SK-N-SH (cell line): ENCODE results near the gene TMEM92. TPM values are rescaled to one million over a fixed set of nuclear protein-coding genes. Genes with fewer than 3 reads are reported as not detected.

Experiments
- CTCF ChIA-PET: fragments of 300-600, 350-600 bp; formaldehyde crosslinking; extraction: SDS; loops from one replicate; lab custom pipeline; 2021; lab: Yijun Ruan, JAX
- POLR2A ChIA-PET: fragments of 350-600 bp; sonication (Branson Sonifier 250); formaldehyde crosslinking; extraction: SDS; loops from one replicate; lab custom pipeline; 2020; ENCODE audit warnings: antibody characterized with exemption, inconsistent platforms; lab: Yijun Ruan, JAX
- DNase-seq: peaks from one replicate; pipeline ENCODE4 v3.0.0; 2012
- H2AFZ ChIP-seq: fragments of 200-600 bp; sonication (generic); 2 replicates; pipeline ENCODE4 v1.8.1; 2016; ENCODE audit warnings: antibody characterized with exemption, mild to moderate bottlenecking, low read depth
- H3F3A ChIP-seq: fragments of 200-600 bp; sonication (generic); replicated peaks from 2 replicates; pipeline ENCODE3; 2016; ENCODE audit warnings: antibody characterized with exemption, mild to moderate bottlenecking; ENCODE audit not compliant: insufficient read depth
- H3K27ac ChIP-seq, 2 experiments: fragments of 200-500 bp in 1 of 2; fragments of 200-600 bp in 1 of 2; sonication (Bioruptor generic) in 1 of 2; sonication (generic), shearing (Covaris generic) in 1 of 2; 2 replicates each; pipeline versions ENCODE4 v1.5.1 to v1.6.1; 2014 to 2016; ENCODE audit warnings: low read depth in 2 of 2, inconsistent platforms in 1 of 2, low read length in 1 of 2, mild to moderate bottlenecking in 1 of 2, mixed read lengths in 1 of 2
- H3K27me3 ChIP-seq: fragments of 200-600 bp; sonication (generic), shearing (Covaris generic); 2 replicates; pipeline ENCODE4 v1.6.1; 2016; ENCODE audit warnings: mixed run types; ENCODE audit not compliant: insufficient read depth
- H3K36me3 ChIP-seq, 2 experiments: fragments of 200-500 bp in 1 of 2; fragments of 200-600 bp in 1 of 2; sonication (Bioruptor generic) in 1 of 2; sonication (generic) in 1 of 2; replicated peaks in 1 of 2; 2 replicates each; pipeline versions ENCODE3 to v1.5.1; 2014 to 2016; ENCODE audit warnings: low read length in 1 of 2, mild to moderate bottlenecking in 1 of 2; ENCODE audit not compliant: insufficient read depth in 2 of 2, control insufficient read depth in 1 of 2
- H3K4me1 ChIP-seq, 2 experiments: fragments of 200-500 bp in 1 of 2; fragments of 200-600 bp in 1 of 2; sonication (Bioruptor generic) in 1 of 2; sonication (generic), shearing (Covaris generic) in 1 of 2; 2 replicates each; pipeline versions ENCODE4 v1.5.1 to v1.6.1; 2014 to 2016; ENCODE audit warnings: low read depth in 1 of 2, low read length in 1 of 2, mixed run types in 1 of 2; ENCODE audit not compliant: insufficient read depth in 2 of 2, control insufficient read depth in 1 of 2
- H3K4me2 ChIP-seq: fragments of 200-600 bp; sonication (generic), shearing (Covaris generic); 2 replicates; pipeline ENCODE4 v1.6.1; 2017; ENCODE audit warnings: mixed run types
- H3K4me3 ChIP-seq, 2 experiments: fragments of 200-500 bp in 1 of 2; fragments of 200-600 bp in 1 of 2; sonication (Bioruptor generic) in 1 of 2; sonication (generic), shearing (Covaris generic) in 1 of 2; 2 replicates each; pipeline versions ENCODE4 v1.5.1 to v1.8.1; 2014 to 2016; ENCODE audit warnings: low read depth in 2 of 2, inconsistent platforms in 1 of 2, low read length in 1 of 2, mild to moderate bottlenecking in 1 of 2, mixed read lengths in 1 of 2, moderate library complexity in 1 of 2
- H3K79me2 ChIP-seq: fragments of 200-600 bp; sonication (generic); 2 replicates; pipeline ENCODE4 v1.8.1; 2017; ENCODE audit warnings: mild to moderate bottlenecking; ENCODE audit not compliant: insufficient read depth
- H3K9ac ChIP-seq: fragments of 200-600 bp; sonication (generic); 2 replicates; pipeline ENCODE4 v1.6.1; 2017; ENCODE audit warnings: mixed run types
- H3K9me2 ChIP-seq: fragments of 200-600 bp; sonication (generic); 2 replicates; pipeline ENCODE4 v1.6.1; 2017; ENCODE audit warnings: mixed run types
- H3K9me3 ChIP-seq: fragments of 200-600 bp; sonication (generic); 2 replicates; pipeline ENCODE4 v1.6.1; 2017; ENCODE audit warnings: mixed run types, mild to moderate bottlenecking, moderate library complexity
- H4K20me1 ChIP-seq: fragments of 200-600 bp; sonication (generic); 2 replicates; pipeline ENCODE4 v1.6.1; 2017; ENCODE audit warnings: mild to moderate bottlenecking, mixed run types; ENCODE audit not compliant: insufficient read depth
- CHD2 ChIP-seq: fragments of 150-350 bp; IDR thresholded peaks from 2 replicates; pipeline ENCODE4 v1.6.1; 2018; ENCODE audit warnings: low read length; ENCODE audit not compliant: partially characterized antibody
- ELF1 ChIP-seq: IDR thresholded peaks from 2 replicates; pipeline ENCODE4 v1.4.0; 2012
- EP300 ChIP-seq, 2 experiments: IDR thresholded peaks; 2 replicates each; pipeline versions ENCODE4 v1.4.0 to v1.6.1; 2012; ENCODE audit warnings: borderline replicate concordance in 1 of 2, low read depth in 1 of 2, low read length in 1 of 2
- FOSL2 ChIP-seq: IDR thresholded peaks from 2 replicates; pipeline ENCODE4 v1.4.0; 2012; ENCODE audit warnings: low read depth, mild to moderate bottlenecking, moderate library complexity, borderline replicate concordance
- FOXJ3 ChIP-seq: sonication (generic); formaldehyde crosslinking; IDR thresholded peaks from 2 replicates; pipeline ENCODE4 v1.5.1; 2020; ENCODE audit warnings: mild to moderate bottlenecking, missing genetic modification reagents
- FOXM1 ChIP-seq: IDR thresholded peaks from 2 replicates; pipeline ENCODE4 v1.4.0; 2012; ENCODE audit warnings: low read depth, mild to moderate bottlenecking
- GABPA ChIP-seq: IDR thresholded peaks from 2 replicates; pipeline ENCODE4 v1.4.0; 2012; ENCODE audit warnings: low read depth, mild to moderate bottlenecking
- IRF3 ChIP-seq: fragments of 150-350 bp; IDR thresholded peaks from 2 replicates; pipeline ENCODE4 v1.6.1; 2016; ENCODE audit warnings: mild to moderate bottlenecking, low read depth, low read length
- JUND ChIP-seq: IDR thresholded peaks from 2 replicates; pipeline ENCODE4 v1.4.0; 2012
- MEF2A ChIP-seq: IDR thresholded peaks from 2 replicates; pipeline ENCODE4 v1.4.0; 2012; ENCODE audit warnings: low read depth, borderline replicate concordance
- MXI1 ChIP-seq: IDR thresholded peaks from 2 replicates; pipeline ENCODE4 v1.6.1; 2012; ENCODE audit warnings: mild to moderate bottlenecking, low read depth, low read length, improper control_type of control experiment
- NFIC ChIP-seq: IDR thresholded peaks from 2 replicates; pipeline ENCODE4 v1.4.0; 2012; ENCODE audit warnings: borderline replicate concordance
- NRF1 ChIP-seq: IDR thresholded peaks from 2 replicates; pipeline ENCODE4 v1.6.1; 2012; ENCODE audit warnings: low read depth, mild to moderate bottlenecking, low read length
- RAD21 ChIP-seq: IDR thresholded peaks from 2 replicates; pipeline ENCODE4 v1.6.1; 2012; ENCODE audit warnings: mild to moderate bottlenecking, low read length
- RFX5 ChIP-seq: IDR thresholded peaks from 2 replicates; pipeline ENCODE4 v1.6.1; 2012; ENCODE audit warnings: mild to moderate bottlenecking, improper control_type of control experiment, low read length
- SMC3 ChIP-seq: IDR thresholded peaks from 2 replicates; pipeline ENCODE4 v1.6.1; 2012; ENCODE audit warnings: low read depth, low read length, improper control_type of control experiment
- TCF12 ChIP-seq: IDR thresholded peaks from 2 replicates; pipeline ENCODE4 v1.4.0; 2012
- USF1 ChIP-seq: IDR thresholded peaks from 2 replicates; pipeline ENCODE4 v1.4.0; 2012; ENCODE audit warnings: low read depth, borderline replicate concordance
- USF2 ChIP-seq: fragments of 150-350 bp; IDR thresholded peaks from 2 replicates; pipeline ENCODE4 v1.6.1; 2017; ENCODE audit warnings: antibody characterized with exemption, low read length, low read depth, borderline replicate concordance
- WGBS: methylation state at CpG from one replicate; pipeline ENCODE4 v1.1.6; 2017; ENCODE audit warnings: low lambda C conversion rate; 5-methylcytosine and 5-hydroxymethylcytosine counted together
- polyA plus RNA-seq, 3 experiments: library from polyadenylated mRNA; depleted of rRNA; stranded (reverse); fragments of >200 nt; gene quantifications; 2 replicates each; pipeline ENCODE4 v1.2.3, GENCODE V29; 2012

Gene TMEM92
- 0.28 and 0.46 TPM in 2 replicates for polyA plus RNA-seq (2012; rRNA removed)
- 0.06 and 0.16 TPM in 2 replicates for polyA plus RNA-seq (2012; cell fraction: cytosol; rRNA removed)
- 0.15 and 0.20 TPM in 2 replicates for polyA plus RNA-seq (2012; cell fraction: nucleus; rRNA removed)

- peak within 1 kb of the TSS; percentile 49 for H3K9ac ChIP-seq
- H3K4me2 ChIP-seq: peak within 1 kb of the TSS; percentile 84
- ChIA-PET CTCF (interaction anchor here (0.6 to 53.3 kb wide), 34 partner anchors 8 to 567 kb away, joined by 3 to 2150 read pairs (median 5); partner anchors contain the start of genes COL1A1 and SLC35B1), POLR2A (no interaction called here)
- H3K9me3 ChIP-seq: no peaks in the 10 kb centered on the region
- WGBS: 70% methylated on average over 21 of the region's 23 CpGs
- no peaks in the 10 kb centered on the region for H4K20me1 ChIP-seq
- no peaks in the 10 kb centered on the region for H3K27me3 ChIP-seq
- peak within 1 kb of the TSS; percentile 41 to 60 for H3K4me3 ChIP-seq
- H2AFZ ChIP-seq: peak within 1 kb of the TSS; percentile 71; the same call in 1 of the 2 replicates
- H3K36me3 ChIP-seq: no peaks in the 10 kb centered on the region
- H3K4me1 ChIP-seq: peaks cover 5 to 33% of the 10 kb centered on the region in 2 experiments; a peak in 3 of 4 replicates
- DNase-seq: peak; percentile 57
- no peak within 1 kb of the TSS; a peak in 1 of 4 replicates for H3K27ac ChIP-seq
- no peak for TF ChIP-seq GABPA
- no peak for TF ChIP-seq RFX5
- no peaks in the 10 kb centered on the region for H3K9me2 ChIP-seq
- peaks cover 19% of the 10 kb centered on the region for H3F3A ChIP-seq
- 0 out of 2 replicates have a peak, but pooled peaks cover 5% of the 10 kb centered on the region for H3K79me2 ChIP-seq
Observed at GRCh38 chr17:50274142-50274896, at the start of gene TMEM92. Gene TMEM92 (plus strand): TSS chr17:50274466. CDS start chr17:50274502, 36 bp downstream.

- no peaks in the 10 kb centered on the region for H4K20me1 ChIP-seq
- no peaks in the 10 kb centered on the region for H3K27me3 ChIP-seq
- POLR2A ChIA-PET: no interaction called here
- no peak overlapping the region for H2AFZ ChIP-seq
- H3K27ac ChIP-seq: no peak overlapping the region
- peaks cover 2 to 19% of the 10 kb centered on the region in 2 experiments; a peak in 3 of 4 replicates for H3K4me1 ChIP-seq
- WGBS: 48% methylated on average over 3 of the region's 3 CpGs
- H3K4me2 ChIP-seq: no peak overlapping the region
- no peaks in the 10 kb centered on the region for H3K36me3 ChIP-seq
- H3K9ac ChIP-seq: no peak overlapping the region
- TF ChIP-seq EP300 (IDR thresholded peaks at IDR 0.05; ENCODE audit: borderline replicate concordance in 1 of 2, low read depth in 1 of 2, low read length in 1 of 2) (no peak), IRF3 (no peak), FOXJ3 (CRISPR knock-in tag) (no peak), SMC3 (no peak)
- TF ChIP-seq, all 33 proteins: peak for 0
- no peaks in the 10 kb centered on the region for H3K9me3 ChIP-seq
- H3K4me3 ChIP-seq: no peak overlapping the region
- CTCF ChIA-PET: interaction anchor here (1.5 to 1.7 kb wide), 2 partner anchors 22 to 26 kb away, joined by 4 read pairs; no protein-coding TSS in a partner anchor
- peaks cover 19% of the 10 kb centered on the region for H3F3A ChIP-seq
- no peaks in the 10 kb centered on the region for H3K79me2 ChIP-seq
- DNase-seq: no peak
- H3K9me2 ChIP-seq: no peaks in the 10 kb centered on the region
Observed at GRCh38 chr17:50225701-50226240, 48.5 kb upstream of the TMEM92 start.

- no peaks in the 10 kb centered on the region for H3K27me3 ChIP-seq
- H3K4me1 ChIP-seq: no peaks in the 10 kb centered on the region
- CTCF ChIA-PET: interaction anchor here (1.2 to 2.2 kb wide), 2 partner anchors 35 to 63 kb away, joined by 4 to 9 read pairs; no protein-coding TSS in a partner anchor
- peaks cover 20% of the 10 kb centered on the region; the same call in 1 of the 2 replicates for H3K9me3 ChIP-seq
- TF ChIP-seq USF2 (no peak), FOSL2 (no peak), EP300 (IDR thresholded peaks at IDR 0.05; ENCODE audit: borderline replicate concordance in 1 of 2, low read depth in 1 of 2, low read length in 1 of 2) (no peak), RFX5 (no peak), ELF1 (no peak), FOXJ3 (CRISPR knock-in tag) (no peak), NFIC (no peak), FOXM1 (no peak), USF1 (no peak), JUND (no peak), NRF1 (no peak), MXI1 (no peak), CHD2 (no peak), RAD21 (no peak), MEF2A (no peak), TCF12 (no peak)
- H3K9ac ChIP-seq: no peak overlapping the region
- H2AFZ ChIP-seq: no peak overlapping the region
- peaks cover 22% of the 10 kb centered on the region for H3F3A ChIP-seq
- no peak overlapping the region for H3K27ac ChIP-seq
- no peaks in the 10 kb centered on the region for H3K79me2 ChIP-seq
- no peak for DNase-seq
- H3K4me2 ChIP-seq: no peak overlapping the region
- no peak overlapping the region for H3K4me3 ChIP-seq
- H4K20me1 ChIP-seq: no peaks in the 10 kb centered on the region
- no peaks in the 10 kb centered on the region for H3K9me2 ChIP-seq
- POLR2A ChIA-PET: no interaction called here
- H3K36me3 ChIP-seq: no peaks in the 10 kb centered on the region
Observed at GRCh38 chr17:50234581-50234980, 39.7 kb upstream of the TMEM92 start.
